Measurements from ENCODE around the gene GPR18. TPM values are rescaled to one million over a fixed set of nuclear protein-coding genes. Genes with fewer than 3 reads are reported as not detected.

The GPR18 gene
- total RNA-seq, 1 experiment from 2014 or later: not detected

GRCh38 chr13:99251921-99252320 lies 6.3 kb downstream of the GPR18 start:
- Histone ChIP-seq H3K4me3 (replicated peaks in 1 of 2; ENCODE audit: low read depth in 1 of 2, low read length in 2 of 2) (no peak overlapping the region), H3K27me3 (ENCODE audit: insufficient read depth, low read length) (no peaks in the 10 kb centered on the region), H3K4me1 (ENCODE audit: control insufficient read depth in 1 of 2, insufficient read depth in 2 of 2, low read length in 2 of 2) (no peaks in the 10 kb centered on the region), H3K4me2 (ENCODE audit: low read length) (no peak overlapping the region), H3K36me3 (ENCODE audit: control insufficient read depth in 1 of 2, insufficient read depth in 2 of 2, low read length in 2 of 2) (peaks cover 0 to 3% of the 10 kb centered on the region in 2 experiments; a peak in 2 of 4 replicates), H3K27ac (ENCODE audit: low read depth, low read length) (no peak overlapping the region), H3K9ac (ENCODE audit: low read length) (no peak overlapping the region), H3K79me2 (ENCODE audit: insufficient read depth, low read length) (peaks cover 18% of the 10 kb centered on the region; the same call in 1 of the 2 replicates), H3K9me2 (ENCODE audit: insufficient read depth) (no peaks in the 10 kb centered on the region), H2AFZ (ENCODE audit: low read depth, low read length, poor library complexity, severe bottlenecking) (no peak overlapping the region), H3K9me3 (ENCODE audit: control insufficient read depth in 1 of 2, insufficient read depth in 1 of 2, low read depth in 1 of 2, low read length in 2 of 2) (no peaks in the 10 kb centered on the region), H4K20me1 (ENCODE audit: insufficient read depth) (peaks cover 4% of the 10 kb centered on the region)
- ATAC-seq (no peak), DNase-seq (ENCODE audit: low read depth, low spot score) (no peak)
- TF ChIP-seq ZBTB33 (IDR thresholded peaks at IDR 0.05; ENCODE audit: extremely low read depth, insufficient replicate concordance, low read length): no peak
- TF ChIP-seq POLR2A (IDR thresholded peaks at IDR 0.05; ENCODE audit: borderline replicate concordance, extremely low read depth, insufficient read depth, insufficient read length): no peak
- no peak for TF ChIP-seq POLR2AphosphoS5 (IDR thresholded peaks at IDR 0.05; ENCODE audit: low read depth, low read length)
- TF ChIP-seq CBX3 (IDR thresholded peaks at IDR 0.05; ENCODE audit: low read depth): no peak
- no peak for TF ChIP-seq SP1 (IDR thresholded peaks at IDR 0.05; ENCODE audit: low read depth)
- no peak for TF ChIP-seq EZH2 (IDR thresholded peaks at IDR 0.05)
- no peak for TF ChIP-seq ZNF274 (IDR thresholded peaks at IDR 0.05; ENCODE audit: low read depth, low read length)
- no peak for TF ChIP-seq SIN3A (IDR thresholded peaks at IDR 0.05; ENCODE audit: low read depth)
- no peak for TF ChIP-seq CEBPB (IDR thresholded peaks at IDR 0.05; ENCODE audit: low read depth)
- no peak for TF ChIP-seq FOSL1 (IDR thresholded peaks at IDR 0.05; ENCODE audit: low read depth)
- TF ChIP-seq EGR1 (IDR thresholded peaks at IDR 0.05; ENCODE audit: low read depth): no peak
- TF ChIP-seq ZFX (IDR thresholded peaks at IDR 0.05): no peak
- TF ChIP-seq CTCF (IDR thresholded peaks at IDR 0.05 in 2 of 3, conservative IDR thresholded peaks at IDR 0.05 in 1 of 3; ENCODE audit: borderline replicate concordance in 1 of 3, insufficient read depth in 1 of 3, low read depth in 2 of 3, low read length in 2 of 3): no peak
- no peak for TF ChIP-seq ELF1 (IDR thresholded peaks at IDR 0.05; ENCODE audit: borderline replicate concordance, low read depth)
- no peak for TF ChIP-seq SRF (IDR thresholded peaks at IDR 0.05; ENCODE audit: low read depth)
- TF ChIP-seq EZH2phosphoT487 (IDR thresholded peaks at IDR 0.05; ENCODE audit: borderline replicate concordance): no peak
- TF ChIP-seq REST (IDR thresholded peaks at IDR 0.05; ENCODE audit: low read depth): no peak
- no peak for TF ChIP-seq JUND (IDR thresholded peaks at IDR 0.05)
- TF ChIP-seq ATF3 (IDR thresholded peaks at IDR 0.05): no peak
- CTCF ChIA-PET: no interaction called here
- POLR2A ChIA-PET: no interaction called here
- RAD21 ChIA-PET (ENCODE audit: low non-redundant PET in 1 of 2, low total read pairs in 2 of 2, uncharacterized antibody in 2 of 2, unreplicated experiment in 2 of 2): no interaction called here
- BruUV-seq (replicated peaks): no TSS peak
- intact Hi-C loops (cut with micrococcal nuclease): no loop called here
